ENCODE measurements around the gene FAM20A. TPM values are rescaled to one million over a fixed set of nuclear protein-coding genes. Genes with fewer than 3 reads are reported as not detected.
"Not testable (repeated sequence)": the region's sequence is repeated elsewhere in the genome, so short reads cannot be mapped to it uniquely, and the experiment has no call there.

The FAM20A gene
- polyA plus RNA-seq, 1 donor: 10.2 TPM

GRCh38 chr17:68526548-68526947 lies 74.6 kb downstream of the FAM20A start:
- Histone ChIP-seq H3K27ac (ENCODE audit: low read length) (no peak overlapping the region), H3K36me3 (ENCODE audit: control insufficient read depth, insufficient read depth, low read length) (peaks cover 76% of the 10 kb centered on the region), H3K27me3 (ENCODE audit: control insufficient read depth, insufficient read depth, low read length) (no peaks in the 10 kb centered on the region), H3K4me1 (ENCODE audit: control insufficient read depth, insufficient read depth, low read length) (no peaks in the 10 kb centered on the region), H3K4me3 (ENCODE audit: low read length) (no peak overlapping the region), H3K9me3 (ENCODE audit: control insufficient read depth, low read depth, low read length) (no peaks in the 10 kb centered on the region)
- no peak for DNase-seq
- 73% methylated on average over 2 of the region's 3 CpGs for WGBS (ENCODE audit: insufficient coverage, low lambda C conversion rate)

GRCh38 chr17:68522266-68522665 lies 78.9 kb downstream of the FAM20A start:
- no peaks in the 10 kb centered on the region for H3K27me3 ChIP-seq (ENCODE audit: control insufficient read depth, insufficient read depth, low read length)
- no peak overlapping the region for H3K4me3 ChIP-seq (ENCODE audit: low read length)
- H3K4me1 ChIP-seq (ENCODE audit: control insufficient read depth, insufficient read depth, low read length): no peaks in the 10 kb centered on the region
- no peak for DNase-seq
- H3K9me3 ChIP-seq (ENCODE audit: control insufficient read depth, low read depth, low read length): peaks cover 2% of the 10 kb centered on the region
- peaks cover 70% of the 10 kb centered on the region for H3K36me3 ChIP-seq (ENCODE audit: control insufficient read depth, insufficient read depth, low read length)
- H3K27ac ChIP-seq (ENCODE audit: low read length): no peak overlapping the region

GRCh38 chr17:68519911-68520310 lies 81.3 kb downstream of the FAM20A start:
- H3K9me3 ChIP-seq (ENCODE audit: control insufficient read depth, low read depth, low read length): peaks cover 2% of the 10 kb centered on the region
- H3K36me3 ChIP-seq (ENCODE audit: control insufficient read depth, insufficient read depth, low read length): peaks cover 60% of the 10 kb centered on the region
- H3K4me3 ChIP-seq (ENCODE audit: low read length): no peak overlapping the region
- H3K4me1 ChIP-seq (ENCODE audit: control insufficient read depth, insufficient read depth, low read length): no peaks in the 10 kb centered on the region
- no CpG with 5 or more reads among the region's 1 CpG for WGBS (ENCODE audit: insufficient coverage, low lambda C conversion rate)
- H3K27ac ChIP-seq (ENCODE audit: low read length): no peak overlapping the region
- DNase-seq: no peak
- H3K27me3 ChIP-seq (ENCODE audit: control insufficient read depth, insufficient read depth, low read length): no peaks in the 10 kb centered on the region

GRCh38 chr17:68519051-68519450 lies 82.1 kb downstream of the FAM20A start:
- not testable (repeated sequence) for H3K27ac ChIP-seq (ENCODE audit: low read length); H3K4me3 ChIP-seq (ENCODE audit: low read length); H3K4me1 ChIP-seq (ENCODE audit: control insufficient read depth, insufficient read depth, low read length); DNase-seq; H3K9me3 ChIP-seq (ENCODE audit: control insufficient read depth, low read depth, low read length); H3K27me3 ChIP-seq (ENCODE audit: control insufficient read depth, insufficient read depth, low read length)
- WGBS (ENCODE audit: insufficient coverage, low lambda C conversion rate): 100% methylated on average over 1 of the region's 3 CpGs
- peaks cover 58% of the 10 kb centered on the region for H3K36me3 ChIP-seq (ENCODE audit: control insufficient read depth, insufficient read depth, low read length)

GRCh38 chr17:68518063-68518815 lies 82.9 kb downstream of the FAM20A start:
- Histone ChIP-seq H3K27ac (ENCODE audit: low read length) (no peak overlapping the region), H3K9me3 (ENCODE audit: control insufficient read depth, low read depth, low read length) (peaks cover 2% of the 10 kb centered on the region), H3K4me1 (ENCODE audit: control insufficient read depth, insufficient read depth, low read length) (no peaks in the 10 kb centered on the region), H3K36me3 (ENCODE audit: control insufficient read depth, insufficient read depth, low read length) (peaks cover 52% of the 10 kb centered on the region), H3K27me3 (ENCODE audit: control insufficient read depth, insufficient read depth, low read length) (no peaks in the 10 kb centered on the region), H3K4me3 (ENCODE audit: low read length) (no peak overlapping the region)
- DNase-seq: no peak
- WGBS (ENCODE audit: insufficient coverage, low lambda C conversion rate): 100% methylated on average over 1 of the region's 9 CpGs

- H3K4me3 ChIP-seq (ENCODE audit: low read length); H3K9me3 ChIP-seq (ENCODE audit: control insufficient read depth, low read depth, low read length); H3K27me3 ChIP-seq (ENCODE audit: control insufficient read depth, insufficient read depth, low read length); H3K4me1 ChIP-seq (ENCODE audit: control insufficient read depth, insufficient read depth, low read length): not testable (repeated sequence)
- Histone ChIP-seq H3K27ac (ENCODE audit: low read length) (peak overlapping the region; percentile 25), H3K36me3 (ENCODE audit: control insufficient read depth, insufficient read depth, low read length) (peaks cover 46% of the 10 kb centered on the region)
- peak; percentile 33 to 55 for DNase-seq
- no CpG with 5 or more reads among the region's 3 CpGs for WGBS (ENCODE audit: insufficient coverage, low lambda C conversion rate)
These were observed 83.6 kb downstream of the FAM20A start for GRCh38 chr17:68517605-68518004.

GRCh38 chr17:68516732-68517131 lies 84.4 kb downstream of the FAM20A start:
- H3K4me1 ChIP-seq (ENCODE audit: control insufficient read depth, insufficient read depth, low read length): no peaks in the 10 kb centered on the region
- no peak for DNase-seq
- no CpG with 5 or more reads among the region's 1 CpG for WGBS (ENCODE audit: insufficient coverage, low lambda C conversion rate)

GRCh38 chr17:68514831-68515635 lies 86.1 kb downstream of the FAM20A start:
- Histone ChIP-seq H3K4me1 (ENCODE audit: control insufficient read depth, insufficient read depth, low read length) (no peaks in the 10 kb centered on the region), H3K27ac (ENCODE audit: low read length) (no peak overlapping the region), H3K27me3 (ENCODE audit: control insufficient read depth, insufficient read depth, low read length) (no peaks in the 10 kb centered on the region), H3K36me3 (ENCODE audit: control insufficient read depth, insufficient read depth, low read length) (peaks cover 38% of the 10 kb centered on the region), H3K9me3 (ENCODE audit: control insufficient read depth, low read depth, low read length) (peaks cover 2% of the 10 kb centered on the region), H3K4me3 (ENCODE audit: low read length) (no peak overlapping the region)
- 83% methylated on average over 1 of the region's 15 CpGs for WGBS (ENCODE audit: insufficient coverage, low lambda C conversion rate)
- no peak for DNase-seq

More at GRCh38 chr17:68516732-68517131, 84.4 kb downstream of the FAM20A start:
- peaks cover 2% of the 10 kb centered on the region for H3K9me3 ChIP-seq (ENCODE audit: control insufficient read depth, low read depth, low read length)
- no peak overlapping the region for H3K4me3 ChIP-seq (ENCODE audit: low read length)
- H3K27ac ChIP-seq (ENCODE audit: low read length): no peak overlapping the region
- peaks cover 43% of the 10 kb centered on the region for H3K36me3 ChIP-seq (ENCODE audit: control insufficient read depth, insufficient read depth, low read length)
- H3K27me3 ChIP-seq (ENCODE audit: control insufficient read depth, insufficient read depth, low read length): no peaks in the 10 kb centered on the region

- Histone ChIP-seq H3K36me3 (ENCODE audit: control insufficient read depth, insufficient read depth, low read length) (peaks cover 29% of the 10 kb centered on the region), H3K27ac (ENCODE audit: low read length) (peak overlapping the region; percentile 91), H3K9me3 (ENCODE audit: control insufficient read depth, low read depth, low read length) (peaks cover 2% of the 10 kb centered on the region), H3K4me1 (ENCODE audit: control insufficient read depth, insufficient read depth, low read length) (no peaks in the 10 kb centered on the region), H3K4me3 (ENCODE audit: low read length) (peak overlapping the region; percentile 89), H3K27me3 (ENCODE audit: control insufficient read depth, insufficient read depth, low read length) (no peaks in the 10 kb centered on the region)
- WGBS (ENCODE audit: insufficient coverage, low lambda C conversion rate): 62% methylated on average over 3 of the region's 3 CpGs
- DNase-seq: no peak
These were observed 87.2 kb downstream of the FAM20A start for GRCh38 chr17:68513932-68514331.

GRCh38 chr17:68512960-68513474 lies 88.2 kb downstream of the FAM20A start:
- peak overlapping the region; percentile 89 for H3K4me3 ChIP-seq (ENCODE audit: low read length)
- H3K36me3 ChIP-seq (ENCODE audit: control insufficient read depth, insufficient read depth, low read length): peaks cover 21% of the 10 kb centered on the region
- peak in 1 of 2 donors; percentile 71 for DNase-seq
- peaks cover 2% of the 10 kb centered on the region for H3K9me3 ChIP-seq (ENCODE audit: control insufficient read depth, low read depth, low read length)
- no peaks in the 10 kb centered on the region for H3K27me3 ChIP-seq (ENCODE audit: control insufficient read depth, insufficient read depth, low read length)
- H3K4me1 ChIP-seq (ENCODE audit: control insufficient read depth, insufficient read depth, low read length): no peaks in the 10 kb centered on the region
- 0% methylated on average over 4 of the region's 20 CpGs for WGBS (ENCODE audit: insufficient coverage, low lambda C conversion rate)
- H3K27ac ChIP-seq (ENCODE audit: low read length): peak overlapping the region; percentile 91

All from large intestine (tissue), 3 donors.